MM.1S (cell line): ENCODE results near the gene EFCAB6.

Source experiments
- CTCF ChIP-seq: fragments of 300-600 bp; sonication (generic); IDR thresholded peaks from 2 replicates; pipeline ENCODE4 v1.5.1; 2016; ENCODE audit warnings: antibody characterized with exemption, low read length, mixed read lengths
- EZH2 ChIP-seq: fragments of 300-600 bp; sonication (generic); optimal IDR thresholded peaks from 2 replicates; pipeline ENCODE3; 2017; ENCODE audit warnings: low read depth, mild to moderate bottlenecking, antibody characterized with exemption, low read length, mixed read lengths
- EZH2phosphoT487 ChIP-seq: fragments of 300-600 bp; sonication (generic); IDR thresholded peaks from 2 replicates; pipeline ENCODE4 v1.6.1; 2018; ENCODE audit warnings: antibody characterized with exemption, low read length

GRCh38 chr22:43500792-43501785 is 311.0 kb downstream of the EFCAB6 start:
- TF ChIP-seq EZH2phosphoT487 (no peak), CTCF (no peak), EZH2 (no peak)
